KG1 (cell line): ENCODE measurements around the gene OR5V1.
"Not testable (repeated sequence)": the region's sequence is repeated elsewhere in the genome, so short reads cannot be mapped to it uniquely, and the experiment has no call there.

ENCODE experiments used
- DNase-seq: peaks from one replicate; lab custom pipeline; 2025; lab: John Stamatoyannopoulos, UW

Gene OR5V1

DNA sequence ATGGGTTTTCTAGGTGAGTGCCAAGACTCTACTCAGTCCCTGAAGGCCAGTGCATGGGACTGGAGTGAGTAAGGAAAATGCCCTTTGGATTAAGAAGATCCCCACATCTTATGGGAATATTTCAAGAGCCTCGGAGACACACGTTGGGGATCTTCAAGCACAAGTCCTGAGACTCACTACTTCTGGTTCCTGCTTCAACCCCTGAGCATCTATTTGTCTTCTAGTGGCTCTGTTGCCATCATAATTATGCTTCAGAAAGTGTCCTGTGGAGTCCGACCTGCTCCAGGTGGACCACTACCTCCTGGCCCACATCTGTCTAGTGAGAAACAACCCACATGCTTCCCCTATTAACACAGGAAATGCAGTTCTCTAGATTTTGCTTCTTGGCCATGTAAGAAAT, at the start of gene OR5V1:
Gene OR5V1, minus strand, starts transcription at position 101 of the 400 bp plus-strand sequence. CDS start 12,670 bp downstream, outside the sequence.
- no peak for DNase-seq

DNA sequence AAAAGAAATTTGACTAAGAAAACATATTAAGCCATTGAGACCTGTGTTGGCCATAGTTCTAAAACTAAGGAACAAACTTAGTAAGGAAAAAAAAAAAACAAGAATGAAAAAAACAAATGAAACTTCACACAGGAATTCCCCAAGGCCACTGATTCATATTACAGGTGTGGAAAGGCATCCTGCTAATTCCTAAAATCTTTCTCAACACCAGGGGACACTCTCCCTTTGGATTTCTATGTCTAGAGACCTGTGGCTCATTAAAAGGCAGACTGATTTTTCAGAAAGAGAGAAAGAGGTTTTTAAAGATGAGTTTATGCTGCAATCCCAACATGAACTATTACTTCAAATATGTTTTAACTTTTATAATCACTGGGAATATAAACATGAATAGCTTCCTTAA, 45.9 kb upstream of the OR5V1 start, which contains the start of gene OR12D1:
Gene OR12D1, plus strand, starts transcription at position 341 of the 400 bp plus-strand sequence.
- DNase-seq: no peak

- no peak for DNase-seq
Observed at GRCh38 chr6:29403801-29404200, 35.1 kb upstream of the OR5V1 start.

DNA sequence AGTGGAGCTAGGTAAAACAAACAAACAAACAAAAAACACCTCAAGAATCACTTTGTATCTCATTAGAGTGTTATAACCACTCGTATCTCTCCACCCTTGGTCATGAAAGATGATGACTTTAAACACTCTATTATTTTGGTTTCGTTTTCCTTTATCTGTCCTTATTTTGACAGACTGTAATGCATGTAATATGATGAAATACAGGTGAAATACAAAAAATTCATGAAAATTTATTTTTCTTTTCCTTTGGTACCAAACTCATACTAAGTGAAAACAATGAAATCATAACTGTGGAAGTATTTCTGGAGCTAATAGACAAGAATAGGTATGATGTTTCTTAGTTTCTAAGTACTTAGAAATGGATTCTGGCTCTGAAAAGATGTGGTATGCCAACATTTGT, 30.9 kb upstream of the OR5V1 start:
- DNase-seq: no peak

GRCh38 chr6:29395331-29395730, 26.7 kb upstream of the OR5V1 start, which contains the start of gene OR12D2:
Gene OR12D2 (plus strand): TSS chr6:29395631. CDS start chr6:29396700, 1,069 bp downstream.
- no peak for DNase-seq

GRCh38 chr6:29388533-29388932, 19.9 kb upstream of the OR5V1 start:
- DNase-seq: no peak

DNA sequence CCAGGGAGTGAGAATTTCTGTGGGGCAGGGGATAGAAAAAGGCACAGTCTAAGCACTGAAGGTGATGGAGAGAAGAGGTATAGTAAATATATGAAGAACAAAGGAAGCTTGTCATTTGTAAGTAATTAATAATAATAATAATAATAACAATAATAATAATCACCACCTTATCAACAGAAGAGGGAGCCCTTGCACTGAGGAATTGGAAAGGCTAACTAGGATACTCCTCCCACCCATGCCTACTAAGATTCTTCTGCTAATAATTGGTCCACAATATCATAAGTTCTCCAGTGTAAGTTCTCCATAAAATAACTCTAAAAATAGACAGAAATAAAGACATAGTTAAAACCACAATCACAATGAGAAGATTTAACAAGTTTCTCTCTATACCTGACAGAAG, 7.3 kb upstream of the OR5V1 start:
- no peak for DNase-seq

- DNase-seq: no peak
Observed at GRCh38 chr6:29375191-29375590, 6.5 kb upstream of the OR5V1 start, which contains the start of gene OR12D3. Gene OR12D3 (minus strand): TSS chr6:29375291. CDS start chr6:29375287, 4 bp downstream.

GRCh38 chr6:29355603-29356002, 13.1 kb downstream of the OR5V1 start:
- no peak for DNase-seq

- DNase-seq: no peak
Observed at GRCh38 chr6:29354980-29355379, 13.7 kb downstream of the OR5V1 start.

- not testable (repeated sequence) for DNase-seq
Observed at GRCh38 chr6:29349348-29349747, 19.3 kb downstream of the OR5V1 start.

DNA sequence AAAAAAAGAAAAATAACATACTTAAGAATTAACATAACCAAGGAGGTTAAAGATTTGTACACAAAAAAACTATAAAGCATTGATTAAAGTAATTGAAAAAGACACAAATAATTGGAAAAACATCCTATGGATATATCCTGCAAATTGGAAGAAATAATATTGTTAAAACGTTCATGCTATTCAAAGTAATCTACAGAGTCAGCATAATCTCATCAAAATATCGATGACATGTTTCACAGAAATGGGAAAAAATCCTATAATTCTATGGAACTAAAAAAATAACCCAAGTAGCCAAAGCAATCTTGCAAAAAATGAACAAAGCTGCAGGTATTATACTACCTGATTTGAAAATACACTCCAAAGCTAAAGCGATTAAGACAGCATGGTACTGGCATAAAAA, 23.3 kb downstream of the OR5V1 start:
- DNase-seq: no peak

DNA sequence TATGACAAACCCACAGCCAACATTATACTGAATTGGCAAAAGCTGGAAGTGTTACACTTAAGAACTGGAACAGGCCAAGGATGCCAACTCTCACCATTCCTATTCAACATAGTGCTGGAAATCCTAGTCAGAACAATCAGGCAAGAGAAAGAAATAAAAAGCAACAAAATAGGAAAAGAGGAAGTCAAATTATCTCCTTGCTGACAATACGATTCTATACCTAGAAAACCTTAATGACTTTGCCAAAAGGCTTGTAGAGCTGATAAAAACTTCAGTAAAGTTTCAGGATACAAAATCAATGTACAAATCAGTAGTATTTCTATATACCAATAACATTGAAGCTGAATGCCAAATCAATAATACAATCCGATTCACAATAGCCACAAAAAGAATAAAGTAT, 32.4 kb downstream of the OR5V1 start:
- DNase-seq: no peak

- no peak for DNase-seq
Observed at GRCh38 chr6:29332676-29333075, 36.0 kb downstream of the OR5V1 start.

- no peak for DNase-seq
Observed at GRCh38 chr6:29325777-29326176, 42.9 kb downstream of the OR5V1 start.

GRCh38 chr6:29323332-29323731, 45.3 kb downstream of the OR5V1 start:
- DNase-seq: not testable (repeated sequence)

- no peak for DNase-seq
Observed at GRCh38 chr6:29319931-29320330, 48.7 kb downstream of the OR5V1 start.
